Measurements from ENCODE around the gene ZG16B.

The ZG16B gene

DNA sequence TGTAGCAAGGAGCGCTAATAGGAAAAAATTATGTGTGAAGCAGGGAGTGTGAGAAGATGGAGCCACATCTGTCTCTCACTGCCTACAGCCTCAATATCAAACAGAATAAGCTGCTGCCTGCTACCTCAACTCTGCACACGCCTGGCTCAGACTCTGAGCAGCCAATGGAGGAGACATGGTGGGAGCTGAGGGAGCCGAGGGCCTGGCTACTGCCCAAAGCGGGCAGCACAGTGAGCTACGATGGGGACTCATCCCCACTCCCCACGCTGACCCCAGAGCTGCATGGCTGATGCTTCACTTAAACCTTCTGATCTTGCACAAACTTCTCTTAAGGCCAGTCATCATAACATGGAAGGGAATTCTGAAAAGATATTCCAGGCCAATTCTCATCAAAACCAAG lies 41.8 kb downstream of the ZG16B start:
- H3K4me1 ChIP-seq (ENCODE audit: insufficient read depth, low read length), result no peaks in the 10 kb centered on the region
- no peaks in the 10 kb centered on the region for H3K36me3 ChIP-seq (ENCODE audit: insufficient read depth, low read length)
- no peaks in the 10 kb centered on the region for H3K9me3 ChIP-seq (ENCODE audit: control insufficient read depth, insufficient read depth, low read length)
- no peak overlapping the region for H3K9ac ChIP-seq (ENCODE audit: low read depth, low read length)

DNA sequence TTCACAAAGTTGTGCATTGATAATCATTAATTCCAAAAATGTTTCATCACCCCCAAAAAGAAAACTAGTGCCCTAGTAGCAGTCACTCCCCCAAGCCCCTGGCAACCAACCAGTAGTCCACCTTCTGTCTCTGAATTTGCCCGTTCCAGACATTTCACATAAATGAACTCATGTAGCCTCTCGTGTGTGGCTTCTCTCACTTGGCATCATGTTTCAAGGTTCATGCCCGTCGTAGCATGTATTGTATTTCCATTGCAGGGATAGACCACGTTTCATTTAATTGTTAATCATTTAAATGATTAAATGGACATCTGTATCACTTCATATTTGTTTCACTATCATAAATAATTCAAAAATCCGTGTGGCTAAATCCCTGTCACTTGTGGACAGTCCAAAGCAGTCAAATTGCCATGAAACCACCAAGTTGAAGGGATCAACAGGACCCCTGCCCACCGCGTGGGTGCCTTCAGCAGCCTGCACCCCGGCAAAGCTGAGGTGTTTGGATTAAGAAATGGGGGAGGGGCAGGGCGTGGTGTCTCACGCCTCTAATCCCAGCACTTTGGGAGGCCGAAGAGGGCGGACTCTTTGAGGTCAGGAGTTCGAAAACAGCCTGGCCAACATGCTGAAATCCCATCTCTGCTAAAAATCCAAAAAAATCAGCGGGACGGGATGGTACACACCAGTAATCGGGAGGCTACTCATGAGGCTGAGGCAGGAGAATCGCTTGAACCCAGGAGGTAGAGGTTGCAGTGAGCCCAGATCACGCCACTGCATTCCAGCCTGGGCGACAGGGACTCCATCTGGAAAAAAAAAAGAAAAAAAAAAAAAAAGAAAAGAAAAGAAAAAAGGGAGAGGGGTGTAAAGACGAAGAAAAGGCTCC lies 44.2 kb downstream of the ZG16B start:
- peak overlapping the region; percentile 11; the same call in 1 of the 2 replicates for H3K9ac ChIP-seq (ENCODE audit: low read depth, low read length)
- H3K9me3 ChIP-seq (ENCODE audit: control insufficient read depth, insufficient read depth, low read length), result no peaks in the 10 kb centered on the region
- H3K36me3 ChIP-seq (ENCODE audit: insufficient read depth, low read length), result no peaks in the 10 kb centered on the region
- no peaks in the 10 kb centered on the region for H3K4me1 ChIP-seq (ENCODE audit: insufficient read depth, low read length)

GRCh38 chr16:2874912-2875362 lies 44.8 kb downstream of the ZG16B start:
- H3K9me3 ChIP-seq (ENCODE audit: control insufficient read depth, insufficient read depth, low read length), result peaks cover 5% of the 10 kb centered on the region; the same call in 1 of the 2 replicates
- H3K4me1 ChIP-seq (ENCODE audit: insufficient read depth, low read length), result no peaks in the 10 kb centered on the region
- no peaks in the 10 kb centered on the region for H3K36me3 ChIP-seq (ENCODE audit: insufficient read depth, low read length)
- H3K9ac ChIP-seq (ENCODE audit: low read depth, low read length), result peak overlapping the region; percentile 11; the same call in 1 of the 2 replicates

DNA sequence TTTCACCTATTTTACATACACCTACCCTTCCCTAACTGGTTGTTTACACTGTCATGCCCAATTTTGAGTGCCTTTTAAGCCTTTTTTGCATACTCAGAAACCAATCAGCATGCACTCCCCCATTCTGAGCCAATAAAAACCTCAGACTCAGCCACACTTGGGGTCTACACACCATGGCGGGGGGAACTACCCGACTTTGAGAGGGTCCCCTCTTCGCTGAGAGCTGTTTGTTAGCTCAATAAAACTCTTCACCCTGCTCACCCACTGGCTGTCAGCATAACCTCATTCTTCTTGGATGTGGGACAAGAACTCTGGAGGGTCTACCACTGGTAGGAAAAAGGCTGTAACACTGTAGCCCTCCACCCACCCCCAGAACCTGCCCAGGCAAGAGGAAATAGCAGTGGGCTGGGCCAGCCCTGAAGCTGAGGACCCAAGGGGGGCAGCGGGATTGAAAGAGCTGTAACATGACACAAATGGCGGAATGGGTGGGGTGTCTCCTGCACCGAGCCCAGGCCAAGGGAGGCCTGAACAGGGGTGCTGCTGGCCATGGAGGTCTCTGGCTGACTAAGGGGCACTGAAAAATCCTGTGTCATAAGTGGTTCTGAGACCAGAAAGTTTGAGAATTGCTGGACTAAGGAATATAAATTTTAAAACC lies 49.9 kb downstream of the ZG16B start:
- no peak overlapping the region for H3K9ac ChIP-seq (ENCODE audit: low read depth, low read length)
- no peaks in the 10 kb centered on the region for H3K4me1 ChIP-seq (ENCODE audit: insufficient read depth, low read length)
- no peaks in the 10 kb centered on the region for H3K36me3 ChIP-seq (ENCODE audit: insufficient read depth, low read length)
- peaks cover 7% of the 10 kb centered on the region; the same call in 1 of the 2 replicates for H3K9me3 ChIP-seq (ENCODE audit: control insufficient read depth, insufficient read depth, low read length)

All from ES-I3 (cell line).